H9 (cell line): Measurements from ENCODE around the gene TRIM32. TPM values are rescaled to one million over a fixed set of nuclear protein-coding genes. Genes with fewer than 3 reads are reported as not detected.

Source experiments
- DNase-seq: peaks from one replicate; pipeline ENCODE4 v3.0.0-alpha.2; 2017
- H2AFZ ChIP-seq: one replicate; pipeline ENCODE4 v1.6.1; 2013; ENCODE audit warnings: mild to moderate bottlenecking, low read length, control low read depth, moderate library complexity
- H2AK5ac ChIP-seq: 2 replicates; pipeline ENCODE4 v1.6.1; 2013; ENCODE audit warnings: low read length, control low read depth, mixed read lengths; ENCODE audit not compliant: insufficient read length
- H2BK120ac ChIP-seq: one replicate; pipeline ENCODE4 v1.6.1; 2013; ENCODE audit warnings: low read depth, mild to moderate bottlenecking, low read length, control low read depth, inconsistent platforms; ENCODE audit not compliant: poor library complexity, severe bottlenecking
- H2BK12ac ChIP-seq: 2 replicates; pipeline ENCODE4 v1.6.1; 2013; ENCODE audit warnings: low read length, control low read depth, mixed read lengths, low read depth; ENCODE audit not compliant: insufficient read length
- H2BK15ac ChIP-seq: 2 replicates; pipeline ENCODE4 v1.6.1; 2013; ENCODE audit warnings: low read depth, low read length, control low read depth
- H2BK20ac ChIP-seq: one replicate; pipeline ENCODE4 v1.6.1; 2013; ENCODE audit warnings: low read depth, mild to moderate bottlenecking, low read length, control low read depth, inconsistent platforms; ENCODE audit not compliant: poor library complexity, severe bottlenecking
- H2BK5ac ChIP-seq: 2 replicates; pipeline ENCODE4 v1.6.1; 2013; ENCODE audit warnings: low read length, control low read depth, mixed read lengths; ENCODE audit not compliant: insufficient read length
- H3K14ac ChIP-seq: 2 replicates; pipeline ENCODE4 v1.6.1; 2013; ENCODE audit warnings: low read length, control low read depth; ENCODE audit not compliant: insufficient read depth
- H3K18ac ChIP-seq: 2 replicates; pipeline ENCODE4 v1.6.1; 2013; ENCODE audit warnings: low read depth, mild to moderate bottlenecking, mixed read lengths, low read length, control low read depth; ENCODE audit not compliant: insufficient read length
- H3K23ac ChIP-seq: 2 replicates; pipeline ENCODE4 v1.6.1; 2013; ENCODE audit warnings: low read length, control low read depth, mixed read lengths, low read depth; ENCODE audit not compliant: insufficient read length
- H3K23me2 ChIP-seq: 2 replicates; pipeline ENCODE4 v1.6.1; 2013; ENCODE audit warnings: low read depth, mild to moderate bottlenecking, mixed read lengths, low read length, control low read depth; ENCODE audit not compliant: insufficient read length, poor library complexity, severe bottlenecking
- H3K27ac ChIP-seq: 2 replicates; pipeline ENCODE4 v1.5.1; 2013; ENCODE audit warnings: low read length, control low read depth, mixed read lengths, low read depth; ENCODE audit not compliant: insufficient read length
- H3K27me3 ChIP-seq: 2 replicates; pipeline ENCODE4 v1.6.1; 2013; ENCODE audit warnings: low read length, control low read depth, inconsistent platforms; ENCODE audit not compliant: insufficient read depth
- H3K4ac ChIP-seq: 2 replicates; pipeline ENCODE4 v1.6.1; 2013; ENCODE audit warnings: low read depth, mild to moderate bottlenecking, control low read depth, inconsistent platforms, low read length, moderate library complexity
- H3K4me1 ChIP-seq: 2 replicates; pipeline ENCODE4 v1.6.1; 2013; ENCODE audit warnings: low read length, control low read depth, inconsistent platforms; ENCODE audit not compliant: insufficient read depth
- H3K4me2 ChIP-seq: 2 replicates; pipeline ENCODE4 v1.6.1; 2013; ENCODE audit warnings: low read length, control low read depth, mixed read lengths; ENCODE audit not compliant: insufficient read length, insufficient read depth
- H3K56ac ChIP-seq: 2 replicates; pipeline ENCODE4 v1.6.1; 2013; ENCODE audit warnings: low read depth, mild to moderate bottlenecking, mixed read lengths, low read length, control low read depth; ENCODE audit not compliant: insufficient read length
- H3K79me1 ChIP-seq: 2 replicates; pipeline ENCODE4 v1.6.1; 2013; ENCODE audit warnings: low read depth, mild to moderate bottlenecking, moderate library complexity, low read length, control low read depth, inconsistent platforms; ENCODE audit not compliant: insufficient read depth, poor library complexity, severe bottlenecking
- H3K79me2 ChIP-seq: 2 replicates; pipeline ENCODE4 v1.6.1; 2013; ENCODE audit warnings: low read length, control low read depth, inconsistent platforms; ENCODE audit not compliant: insufficient read depth
- H3K9ac ChIP-seq: 2 replicates; pipeline ENCODE4 v1.6.1; 2013; ENCODE audit warnings: low read length, control low read depth, mixed read lengths; ENCODE audit not compliant: insufficient read length; ENCODE audit errors: extremely low read depth
- H3K9me3 ChIP-seq: one replicate; pipeline ENCODE4 v1.6.1; 2013; ENCODE audit warnings: low read depth, low read length, inconsistent platforms; ENCODE audit not compliant: control insufficient read depth
- H3T11ph ChIP-seq: one replicate; pipeline ENCODE4 v1.6.1; 2013; ENCODE audit warnings: mild to moderate bottlenecking, low read length, control low read depth, inconsistent platforms
- H4K20me1 ChIP-seq: one replicate; pipeline ENCODE4 v1.6.1; 2013; ENCODE audit not compliant: control insufficient read depth, insufficient read length, insufficient read depth
- H4K5ac ChIP-seq: 2 replicates; pipeline ENCODE4 v1.6.1; 2013; ENCODE audit warnings: low read depth, mild to moderate bottlenecking, mixed read lengths, low read length, control low read depth; ENCODE audit not compliant: insufficient read length
- H4K8ac ChIP-seq: replicated peaks from 2 replicates; pipeline ENCODE4 v1.6.1; 2013; ENCODE audit warnings: low read length, control low read depth, mixed read lengths, low read depth; ENCODE audit not compliant: insufficient read length
- H4K91ac ChIP-seq: 2 replicates; pipeline ENCODE4 v1.6.1; 2013; ENCODE audit warnings: low read depth, mild to moderate bottlenecking, moderate library complexity, mixed read lengths, low read length, control low read depth; ENCODE audit not compliant: insufficient read length
- H3K27ac Mint-ChIP-seq, 3 experiments: 2 replicates in 2 of 3; 3 replicates in 1 of 3; pipeline ENCODE4 v1.8.0; 2020 to 2021; ENCODE audit warnings: mixed read lengths in 3 of 3, mild to moderate bottlenecking in 1 of 3, moderate library complexity in 1 of 3
- H3K27me3 Mint-ChIP-seq: 2 replicates; pipeline ENCODE4 v1.8.0; 2021; ENCODE audit warnings: low read depth, mild to moderate bottlenecking, moderate library complexity, mixed read lengths
- H3K36me3 Mint-ChIP-seq, 3 experiments: 2 replicates in 2 of 3; 3 replicates in 1 of 3; pipeline ENCODE4 v1.8.0; 2020 to 2021; ENCODE audit warnings: low read depth in 3 of 3, mixed read lengths in 3 of 3; ENCODE audit not compliant: insufficient read depth in 1 of 3
- H3K4me1 Mint-ChIP-seq, 2 experiments: 2 replicates each; pipeline ENCODE4 v1.8.0; 2020; ENCODE audit warnings: mixed read lengths in 2 of 2
- H3K4me3 Mint-ChIP-seq, 2 experiments: 2 replicates in 1 of 2; 3 replicates in 1 of 2; pipeline ENCODE4 v1.8.0; 2020 to 2021; ENCODE audit warnings: mild to moderate bottlenecking in 2 of 2, mixed read lengths in 2 of 2, moderate library complexity in 1 of 2
- H3K9me3 Mint-ChIP-seq, 2 experiments: 2 replicates in 1 of 2; 3 replicates in 1 of 2; pipeline ENCODE4 v1.8.0; 2020; ENCODE audit warnings: mild to moderate bottlenecking in 2 of 2, mixed read lengths in 2 of 2, moderate library complexity in 1 of 2
- WGBS: extraction: QIAGEN DNeasy Blood & Tissue Kit; methylation state at CpG from one replicate; pipeline ENCODE4 v1.1.7; 2013; ENCODE audit warnings: missing lambda C conversion rate, low lambda C conversion rate, mixed read lengths; ENCODE audit not compliant: insufficient read length; ENCODE audit errors: extremely low coverage; 5-methylcytosine and 5-hydroxymethylcytosine counted together
- total RNA-seq: library from RNA; stranded (reverse); gene quantifications from 2 replicates; pipeline ENCODE4 v1.2.1, GENCODE V29; 2021
- TF ChIP-seq, protein P1 (sequence below): fragments of 200-600 bp; sonication (generic); conservative IDR thresholded peaks from 3 replicates; pipeline ENCODE4 v1.8.0; 2021; ENCODE audit warnings: antibody characterized with exemption, mild to moderate bottlenecking

The TRIM32 gene
- total RNA-seq, 1 experiment from 2014 or later, result 12.9 TPM

DNA sequence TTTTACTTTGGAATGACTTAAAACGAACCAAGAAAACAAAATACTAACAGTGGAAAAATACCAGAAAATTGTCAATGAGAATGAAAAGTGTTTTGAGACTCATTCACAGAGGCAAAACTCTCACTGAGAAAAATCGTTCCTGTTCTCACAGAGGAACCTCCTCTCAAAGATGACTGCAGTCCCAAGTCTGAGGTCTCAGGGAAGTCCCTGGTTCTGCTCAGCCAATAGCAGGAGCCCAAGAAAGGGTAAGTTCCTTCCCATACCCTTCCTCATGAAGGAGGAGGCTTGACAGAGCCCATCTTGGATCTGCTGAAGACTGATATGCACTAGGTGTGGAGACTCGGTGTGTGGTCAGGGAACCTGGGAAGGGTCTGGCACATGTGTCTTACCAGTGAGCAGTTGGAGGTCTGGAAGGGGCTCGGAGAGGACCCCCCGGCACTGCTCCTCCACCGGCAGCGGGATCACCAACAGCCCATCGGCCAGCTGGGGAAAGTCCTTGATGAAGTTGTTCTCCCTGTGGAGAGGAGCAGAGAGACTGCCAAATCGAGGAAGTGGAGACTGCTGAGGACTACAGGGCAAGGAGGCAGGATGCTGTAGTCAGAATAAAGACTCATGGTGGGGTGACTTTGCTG lies 46.0 kb downstream of the TRIM32 start:
- H3K27ac Mint-ChIP-seq, result no peak overlapping the region
- Histone ChIP-seq H3K23me2 (no peaks in the 10 kb centered on the region), H3K79me2 (no peaks in the 10 kb centered on the region), H2BK20ac (no peak overlapping the region), H3K56ac (no peak overlapping the region), H2BK5ac (no peak overlapping the region), H2BK120ac (no peak overlapping the region), H2AK5ac (no peak overlapping the region), H3K27ac (no peak overlapping the region), H3K9ac (no peak overlapping the region), H3K18ac (no peak overlapping the region), H2AFZ (no peak overlapping the region), H4K5ac (no peak overlapping the region), H4K8ac (no peak overlapping the region), H3K14ac (no peak overlapping the region), H3K4ac (no peak overlapping the region), H3K27me3 (no peaks in the 10 kb centered on the region), H3K4me1 (no peaks in the 10 kb centered on the region), H3K23ac (no peak overlapping the region), H3K9me3 (no peaks in the 10 kb centered on the region), H3T11ph (no peak overlapping the region), H2BK15ac (no peak overlapping the region), H3K4me2 (no peak overlapping the region), H4K20me1 (no peaks in the 10 kb centered on the region), H2BK12ac (no peak overlapping the region), H4K91ac (no peak overlapping the region), H3K79me1 (no peaks in the 10 kb centered on the region)
- H3K9me3 Mint-ChIP-seq, result no peaks in the 10 kb centered on the region
- no peak overlapping the region for H3K4me3 Mint-ChIP-seq
- WGBS, result no CpG with 5 or more reads among the region's 9 CpGs
- no peaks in the 10 kb centered on the region for H3K36me3 Mint-ChIP-seq
- H3K27me3 Mint-ChIP-seq, result peaks cover 7% of the 10 kb centered on the region
- TF ChIP-seq, protein P1, sequence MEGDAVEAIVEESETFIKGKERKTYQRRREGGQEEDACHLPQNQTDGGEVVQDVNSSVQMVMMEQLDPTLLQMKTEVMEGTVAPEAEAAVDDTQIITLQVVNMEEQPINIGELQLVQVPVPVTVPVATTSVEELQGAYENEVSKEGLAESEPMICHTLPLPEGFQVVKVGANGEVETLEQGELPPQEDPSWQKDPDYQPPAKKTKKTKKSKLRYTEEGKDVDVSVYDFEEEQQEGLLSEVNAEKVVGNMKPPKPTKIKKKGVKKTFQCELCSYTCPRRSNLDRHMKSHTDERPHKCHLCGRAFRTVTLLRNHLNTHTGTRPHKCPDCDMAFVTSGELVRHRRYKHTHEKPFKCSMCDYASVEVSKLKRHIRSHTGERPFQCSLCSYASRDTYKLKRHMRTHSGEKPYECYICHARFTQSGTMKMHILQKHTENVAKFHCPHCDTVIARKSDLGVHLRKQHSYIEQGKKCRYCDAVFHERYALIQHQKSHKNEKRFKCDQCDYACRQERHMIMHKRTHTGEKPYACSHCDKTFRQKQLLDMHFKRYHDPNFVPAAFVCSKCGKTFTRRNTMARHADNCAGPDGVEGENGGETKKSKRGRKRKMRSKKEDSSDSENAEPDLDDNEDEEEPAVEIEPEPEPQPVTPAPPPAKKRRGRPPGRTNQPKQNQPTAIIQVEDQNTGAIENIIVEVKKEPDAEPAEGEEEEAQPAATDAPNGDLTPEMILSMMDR, result no peak
- DNase-seq, result no peak
- peaks cover 4% of the 10 kb centered on the region in 2 experiments for H3K4me1 Mint-ChIP-seq
